WERI-Rb-1 (cell line): ENCODE results near the gene GFY.
"Not testable (repeated sequence)": the region's sequence is repeated elsewhere in the genome, so short reads cannot be mapped to it uniquely, and the experiment has no call there.

ENCODE experiments used
- DNase-seq: peaks from one replicate; pipeline ENCODE4 v3.0.0-alpha.2; 2020
- H3K27ac ChIP-seq: fragments of 250-450 bp; sonication (Bioruptor Pico); 2 replicates; pipeline ENCODE4 v1.5.1; 2020; ENCODE audit warnings: mild to moderate bottlenecking, moderate library complexity
- H3K27me3 ChIP-seq: fragments of 250-450 bp; sonication (Bioruptor Pico); 2 replicates; pipeline ENCODE4 v1.5.1; 2021; ENCODE audit warnings: mild to moderate bottlenecking, low read depth, moderate library complexity; ENCODE audit not compliant: insufficient read depth, severe bottlenecking
- H3K36me3 ChIP-seq: fragments of 250-450 bp; sonication (Bioruptor Pico); 2 replicates; pipeline ENCODE4 v1.5.1; 2020; ENCODE audit warnings: mild to moderate bottlenecking, moderate library complexity
- H3K4me3 ChIP-seq: 2 replicates; pipeline ENCODE4 v1.5.1; 2011; ENCODE audit warnings: low read depth, mild to moderate bottlenecking, control low read depth, low read length
- H3K9me3 ChIP-seq: fragments of 250-450 bp; sonication (Bioruptor Pico); 2 replicates; pipeline ENCODE4 v1.5.1; 2021; ENCODE audit warnings: mild to moderate bottlenecking, moderate library complexity; ENCODE audit not compliant: severe bottlenecking
- CTCF ChIP-seq: IDR thresholded peaks from 2 replicates; pipeline ENCODE4 v1.5.1; 2011; ENCODE audit warnings: low read depth, mild to moderate bottlenecking, control low read depth, inconsistent platforms, low read length

Gene GFY

GRCh38 chr19:49453013-49453756 lies 28.0 kb downstream of the GFY start, which contains the start of gene ALDH16A1:
TSS of gene ALDH16A1 (plus strand) at chr19:49453225. CDS start at chr19:49453332, 107 bp downstream.
- Histone ChIP-seq H3K27me3 (no peaks in the 10 kb centered on the region), H3K4me3 (peak within 1 kb of the TSS; percentile 72), H3K36me3 (peaks cover 25% of the 10 kb centered on the region), H3K27ac (peak within 1 kb of the TSS; percentile 96), H3K9me3 (no peaks in the 10 kb centered on the region)
- peak; percentile 98 for DNase-seq
- TF ChIP-seq CTCF: no peak

GRCh38 chr19:49453757-49454240 lies 28.6 kb downstream of the GFY start:
- TF ChIP-seq CTCF: no peak
- H3K4me3 ChIP-seq: peak overlapping the region; percentile 72
- H3K27me3 ChIP-seq: no peaks in the 10 kb centered on the region
- H3K36me3 ChIP-seq: peaks cover 18% of the 10 kb centered on the region
- H3K9me3 ChIP-seq: no peaks in the 10 kb centered on the region
- peak overlapping the region; percentile 96 for H3K27ac ChIP-seq
- no peak for DNase-seq

GRCh38 chr19:49455773-49456172 lies 30.6 kb downstream of the GFY start:
- TF ChIP-seq CTCF: no peak
- H3K4me3 ChIP-seq: no peak overlapping the region
- no peak overlapping the region for H3K27ac ChIP-seq
- no peak for DNase-seq
- H3K9me3 ChIP-seq: no peaks in the 10 kb centered on the region
- H3K27me3 ChIP-seq: no peaks in the 10 kb centered on the region
- peaks cover 11% of the 10 kb centered on the region for H3K36me3 ChIP-seq

GRCh38 chr19:49456326-49456725 lies 31.1 kb downstream of the GFY start:
- H3K27me3 ChIP-seq: no peaks in the 10 kb centered on the region
- H3K9me3 ChIP-seq: no peaks in the 10 kb centered on the region
- DNase-seq: no peak
- H3K4me3 ChIP-seq: no peak overlapping the region
- H3K36me3 ChIP-seq: peaks cover 10% of the 10 kb centered on the region
- no peak overlapping the region for H3K27ac ChIP-seq
- no peak for TF ChIP-seq CTCF

- TF ChIP-seq CTCF: no peak
- DNase-seq: no peak
- H3K9me3 ChIP-seq: no peaks in the 10 kb centered on the region
- H3K27ac ChIP-seq: no peak overlapping the region
- no peaks in the 10 kb centered on the region for H3K27me3 ChIP-seq
- H3K4me3 ChIP-seq: no peak overlapping the region
- peaks cover 11% of the 10 kb centered on the region for H3K36me3 ChIP-seq
Measured at GRCh38 chr19:49458567-49458903, 33.3 kb downstream of the GFY start.

- Histone ChIP-seq H3K4me3 (no peak overlapping the region), H3K27me3 (no peaks in the 10 kb centered on the region), H3K36me3 (peaks cover 11% of the 10 kb centered on the region), H3K27ac (no peak overlapping the region), H3K9me3 (no peaks in the 10 kb centered on the region)
- no peak for TF ChIP-seq CTCF
- DNase-seq: no peak
Measured at GRCh38 chr19:49459388-49459787, 34.2 kb downstream of the GFY start.

GRCh38 chr19:49461130-49461529 lies 35.9 kb downstream of the GFY start:
- H3K4me3 ChIP-seq, H3K27me3 ChIP-seq, H3K27ac ChIP-seq, H3K9me3 ChIP-seq, DNase-seq: not testable (repeated sequence)
- peaks cover 15% of the 10 kb centered on the region for H3K36me3 ChIP-seq
